ENCODE results near the gene RFNG.

RFNG gene

GRCh38 chr17:82010575-82011525, 40.8 kb downstream of the RFNG start:
- Histone ChIP-seq H3K27ac (ENCODE audit: low read length) (no peak overlapping the region), H3K9me3 (ENCODE audit: insufficient read depth, low read depth, low read length) (no peaks in the 10 kb centered on the region), H3K4me1 (ENCODE audit: insufficient read depth, low read length) (no peaks in the 10 kb centered on the region), H3K9ac (ENCODE audit: low read depth, low read length) (no peak overlapping the region), H3K36me3 (ENCODE audit: insufficient read depth, low read depth, low read length) (no peaks in the 10 kb centered on the region), H3K4me3 (ENCODE audit: low read length) (no peak overlapping the region), H3K27me3 (ENCODE audit: insufficient read depth, low read length) (no peaks in the 10 kb centered on the region)

GRCh38 chr17:82009413-82009812, 42.2 kb downstream of the RFNG start:
- Histone ChIP-seq H3K9ac (ENCODE audit: low read depth, low read length) (no peak overlapping the region), H3K4me1 (ENCODE audit: insufficient read depth, low read length) (no peaks in the 10 kb centered on the region), H3K9me3 (ENCODE audit: insufficient read depth, low read depth, low read length) (no peaks in the 10 kb centered on the region), H3K27me3 (ENCODE audit: insufficient read depth, low read length) (no peaks in the 10 kb centered on the region), H3K4me3 (ENCODE audit: low read length) (no peak overlapping the region), H3K27ac (ENCODE audit: low read length) (no peak overlapping the region), H3K36me3 (ENCODE audit: insufficient read depth, low read depth, low read length) (no peaks in the 10 kb centered on the region)

GRCh38 chr17:82008941-82009405, 42.6 kb downstream of the RFNG start:
- Histone ChIP-seq H3K4me3 (ENCODE audit: low read length) (no peak overlapping the region), H3K4me1 (ENCODE audit: insufficient read depth, low read length) (no peaks in the 10 kb centered on the region), H3K27me3 (ENCODE audit: insufficient read depth, low read length) (no peaks in the 10 kb centered on the region), H3K9ac (ENCODE audit: low read depth, low read length) (no peak overlapping the region), H3K9me3 (ENCODE audit: insufficient read depth, low read depth, low read length) (no peaks in the 10 kb centered on the region), H3K36me3 (ENCODE audit: insufficient read depth, low read depth, low read length) (no peaks in the 10 kb centered on the region), H3K27ac (ENCODE audit: low read length) (no peak overlapping the region)

GRCh38 chr17:82008258-82008940, 43.2 kb downstream of the RFNG start:
- H3K27ac ChIP-seq (ENCODE audit: low read length) = no peak overlapping the region
- no peaks in the 10 kb centered on the region for H3K36me3 ChIP-seq (ENCODE audit: insufficient read depth, low read depth, low read length)
- H3K9ac ChIP-seq (ENCODE audit: low read depth, low read length) = no peak overlapping the region
- H3K4me3 ChIP-seq (ENCODE audit: low read length) = no peak overlapping the region
- no peaks in the 10 kb centered on the region for H3K27me3 ChIP-seq (ENCODE audit: insufficient read depth, low read length)
- no peaks in the 10 kb centered on the region for H3K9me3 ChIP-seq (ENCODE audit: insufficient read depth, low read depth, low read length)
- no peaks in the 10 kb centered on the region for H3K4me1 ChIP-seq (ENCODE audit: insufficient read depth, low read length)

GRCh38 chr17:82007495-82008257, 43.9 kb downstream of the RFNG start:
- H3K4me1 ChIP-seq (ENCODE audit: insufficient read depth, low read length) = no peaks in the 10 kb centered on the region
- H3K4me3 ChIP-seq (ENCODE audit: low read length) = no peak overlapping the region
- H3K9me3 ChIP-seq (ENCODE audit: insufficient read depth, low read depth, low read length) = no peaks in the 10 kb centered on the region
- no peaks in the 10 kb centered on the region for H3K36me3 ChIP-seq (ENCODE audit: insufficient read depth, low read depth, low read length)
- H3K9ac ChIP-seq (ENCODE audit: low read depth, low read length) = no peak overlapping the region
- no peak overlapping the region for H3K27ac ChIP-seq (ENCODE audit: low read length)
- no peaks in the 10 kb centered on the region for H3K27me3 ChIP-seq (ENCODE audit: insufficient read depth, low read length)

- Histone ChIP-seq H3K9ac (ENCODE audit: low read depth, low read length) (no peak overlapping the region), H3K27me3 (ENCODE audit: insufficient read depth, low read length) (no peaks in the 10 kb centered on the region), H3K27ac (ENCODE audit: low read length) (no peak overlapping the region), H3K4me1 (ENCODE audit: insufficient read depth, low read length) (no peaks in the 10 kb centered on the region), H3K4me3 (ENCODE audit: low read length) (no peak overlapping the region), H3K36me3 (ENCODE audit: insufficient read depth, low read depth, low read length) (no peaks in the 10 kb centered on the region), H3K9me3 (ENCODE audit: insufficient read depth, low read depth, low read length) (no peaks in the 10 kb centered on the region)
Measured at GRCh38 chr17:82007228-82007494, 44.5 kb downstream of the RFNG start.

GRCh38 chr17:82006468-82007227, 45.0 kb downstream of the RFNG start:
- H3K27ac ChIP-seq (ENCODE audit: low read length) = no peak overlapping the region
- H3K27me3 ChIP-seq (ENCODE audit: insufficient read depth, low read length) = no peaks in the 10 kb centered on the region
- H3K4me3 ChIP-seq (ENCODE audit: low read length) = no peak overlapping the region
- no peak overlapping the region for H3K9ac ChIP-seq (ENCODE audit: low read depth, low read length)
- H3K36me3 ChIP-seq (ENCODE audit: insufficient read depth, low read depth, low read length) = no peaks in the 10 kb centered on the region
- H3K9me3 ChIP-seq (ENCODE audit: insufficient read depth, low read depth, low read length) = no peaks in the 10 kb centered on the region
- H3K4me1 ChIP-seq (ENCODE audit: insufficient read depth, low read length) = no peaks in the 10 kb centered on the region

GRCh38 chr17:82005701-82006348, 45.8 kb downstream of the RFNG start:
- H3K27me3 ChIP-seq (ENCODE audit: insufficient read depth, low read length) = no peaks in the 10 kb centered on the region
- no peak overlapping the region for H3K9ac ChIP-seq (ENCODE audit: low read depth, low read length)
- H3K36me3 ChIP-seq (ENCODE audit: insufficient read depth, low read depth, low read length) = no peaks in the 10 kb centered on the region
- H3K27ac ChIP-seq (ENCODE audit: low read length) = no peak overlapping the region
- no peaks in the 10 kb centered on the region for H3K9me3 ChIP-seq (ENCODE audit: insufficient read depth, low read depth, low read length)
- H3K4me3 ChIP-seq (ENCODE audit: low read length) = no peak overlapping the region
- H3K4me1 ChIP-seq (ENCODE audit: insufficient read depth, low read length) = no peaks in the 10 kb centered on the region

- Histone ChIP-seq H3K36me3 (ENCODE audit: insufficient read depth, low read depth, low read length) (no peaks in the 10 kb centered on the region), H3K9me3 (ENCODE audit: insufficient read depth, low read depth, low read length) (no peaks in the 10 kb centered on the region), H3K27me3 (ENCODE audit: insufficient read depth, low read length) (no peaks in the 10 kb centered on the region), H3K9ac (ENCODE audit: low read depth, low read length) (no peak overlapping the region), H3K4me3 (ENCODE audit: low read length) (no peak overlapping the region), H3K27ac (ENCODE audit: low read length) (no peak overlapping the region), H3K4me1 (ENCODE audit: insufficient read depth, low read length) (no peaks in the 10 kb centered on the region)
Measured at GRCh38 chr17:82004517-82005455, 46.8 kb downstream of the RFNG start.
